ENCODE data around the gene CLCN6.

CLCN6 gene

DNA sequence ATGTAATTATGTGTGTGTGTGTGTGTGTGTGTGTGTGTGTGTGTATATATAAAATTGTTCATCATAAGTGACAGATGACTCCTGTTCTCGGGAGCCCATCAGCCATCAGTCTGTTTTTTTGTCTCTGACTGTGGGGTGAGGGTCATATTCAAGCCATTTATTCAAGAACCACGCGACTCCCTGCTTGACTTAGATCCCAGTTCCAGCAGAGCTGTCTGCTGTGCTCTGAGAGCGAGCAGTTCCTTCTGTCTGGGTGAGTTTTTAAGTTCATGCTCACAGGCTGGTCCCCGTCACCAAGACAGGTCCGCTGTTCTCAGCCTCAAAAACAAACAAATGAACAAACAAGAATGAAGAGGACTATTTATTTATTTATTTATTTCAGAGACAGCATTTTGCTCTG lies 71.1 kb downstream of the CLCN6 start:
- no peak for DNase-seq (ENCODE audit: low read depth in 1 of 2, low spot score in 1 of 2)
- no peak for TF ChIP-seq JUND (IDR thresholded peaks at IDR 0.05; ENCODE audit: low read depth)
- in situ Hi-C loops (cut with HindIII; ENCODE audit: low pct_unique_long_range_greater_than_20kb, low sequenced_read_pairs): no loop called here

- DNase-seq (ENCODE audit: low read depth in 1 of 2, low spot score in 1 of 2): no peak
- no peak for TF ChIP-seq JUND (IDR thresholded peaks at IDR 0.05; ENCODE audit: low read depth)
- in situ Hi-C loops (cut with HindIII; ENCODE audit: low pct_unique_long_range_greater_than_20kb, low sequenced_read_pairs): no loop called here
Observed at GRCh38 chr1:11878081-11878890, 72.3 kb downstream of the CLCN6 start.

- DNase-seq (ENCODE audit: low read depth in 1 of 2, low spot score in 1 of 2): no peak
- TF ChIP-seq JUND (IDR thresholded peaks at IDR 0.05; ENCODE audit: low read depth): no peak
- in situ Hi-C loops (cut with HindIII; ENCODE audit: low pct_unique_long_range_greater_than_20kb, low sequenced_read_pairs): no loop called here
Observed at GRCh38 chr1:11878891-11879190, 72.8 kb downstream of the CLCN6 start.

DNA sequence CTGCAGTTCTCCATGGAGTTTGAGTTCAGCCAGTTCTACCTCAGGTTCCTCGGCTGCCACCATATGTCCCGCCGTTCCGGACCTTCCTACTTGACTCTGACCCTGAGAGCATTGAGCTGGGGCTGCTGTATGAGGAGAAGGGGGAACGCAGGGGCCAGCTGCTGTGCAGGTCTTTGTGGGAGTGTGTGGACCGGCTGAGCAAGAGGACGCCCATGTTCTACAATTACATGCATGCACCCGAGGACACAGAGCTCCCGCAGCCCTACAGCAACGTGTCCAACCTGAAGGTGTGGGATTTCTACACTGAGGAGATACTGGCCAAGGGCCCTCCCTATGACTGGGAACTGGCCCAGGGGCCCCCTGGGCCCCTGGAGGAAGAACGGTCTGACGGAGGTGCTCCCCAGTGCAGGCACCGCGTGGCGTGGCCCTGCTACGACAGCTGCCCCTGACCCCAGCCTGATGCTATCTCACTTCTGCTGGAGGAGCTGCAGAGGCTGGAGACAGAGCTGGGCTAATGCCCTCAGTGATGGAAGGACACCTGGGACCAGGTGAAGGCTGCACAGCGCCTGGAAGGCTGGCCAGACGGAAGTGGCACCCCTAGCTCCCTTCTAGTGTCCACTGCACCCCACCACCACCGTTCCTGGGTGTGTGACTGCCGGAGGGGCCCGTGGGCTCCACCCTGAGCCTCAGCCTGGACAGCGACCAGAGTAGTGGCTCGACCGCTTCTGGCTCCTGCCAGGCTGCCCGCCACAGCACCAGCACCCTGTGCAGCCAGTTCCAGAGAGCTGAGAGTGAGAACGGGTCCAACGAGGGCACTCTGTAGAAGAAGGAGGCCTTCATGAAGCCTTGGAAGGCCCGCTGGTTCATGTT lies 73.6 kb downstream of the CLCN6 start:
- DNase-seq (ENCODE audit: low read depth in 1 of 2, low spot score in 1 of 2): no peak
- no peak for TF ChIP-seq JUND (IDR thresholded peaks at IDR 0.05; ENCODE audit: low read depth)
- in situ Hi-C loops (cut with HindIII; ENCODE audit: low pct_unique_long_range_greater_than_20kb, low sequenced_read_pairs): no loop called here

DNA sequence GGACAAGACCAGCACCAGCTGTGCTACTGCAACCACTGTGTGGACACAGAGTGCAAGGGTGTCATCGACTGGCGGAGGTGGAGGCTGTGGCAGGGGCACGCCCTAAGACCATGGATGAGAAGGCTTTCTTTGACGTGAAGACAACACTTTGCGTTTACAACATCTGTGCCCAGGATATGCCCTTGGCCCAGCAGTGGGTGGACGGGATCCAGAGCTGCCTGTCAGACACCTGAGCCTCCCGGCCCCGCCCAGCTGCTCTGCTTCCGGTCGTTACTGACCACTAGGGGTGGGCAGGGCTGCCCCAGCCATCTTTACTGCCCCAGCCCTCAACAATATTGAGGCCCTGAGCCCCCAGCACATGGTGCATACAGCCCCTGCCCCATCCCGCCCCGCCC lies 74.2 kb downstream of the CLCN6 start:
- DNase-seq (ENCODE audit: low read depth in 1 of 2, low spot score in 1 of 2): no peak
- in situ Hi-C loops (cut with HindIII; ENCODE audit: low pct_unique_long_range_greater_than_20kb, low sequenced_read_pairs): no loop called here
- TF ChIP-seq JUND (IDR thresholded peaks at IDR 0.05; ENCODE audit: low read depth): no peak

GRCh38 chr1:11880911-11881748 lies 75.1 kb downstream of the CLCN6 start:
- no peak for TF ChIP-seq JUND (IDR thresholded peaks at IDR 0.05; ENCODE audit: low read depth)
- in situ Hi-C loops (cut with HindIII; ENCODE audit: low pct_unique_long_range_greater_than_20kb, low sequenced_read_pairs): no loop called here
- no peak for DNase-seq (ENCODE audit: low read depth in 1 of 2, low spot score in 1 of 2)

DNA sequence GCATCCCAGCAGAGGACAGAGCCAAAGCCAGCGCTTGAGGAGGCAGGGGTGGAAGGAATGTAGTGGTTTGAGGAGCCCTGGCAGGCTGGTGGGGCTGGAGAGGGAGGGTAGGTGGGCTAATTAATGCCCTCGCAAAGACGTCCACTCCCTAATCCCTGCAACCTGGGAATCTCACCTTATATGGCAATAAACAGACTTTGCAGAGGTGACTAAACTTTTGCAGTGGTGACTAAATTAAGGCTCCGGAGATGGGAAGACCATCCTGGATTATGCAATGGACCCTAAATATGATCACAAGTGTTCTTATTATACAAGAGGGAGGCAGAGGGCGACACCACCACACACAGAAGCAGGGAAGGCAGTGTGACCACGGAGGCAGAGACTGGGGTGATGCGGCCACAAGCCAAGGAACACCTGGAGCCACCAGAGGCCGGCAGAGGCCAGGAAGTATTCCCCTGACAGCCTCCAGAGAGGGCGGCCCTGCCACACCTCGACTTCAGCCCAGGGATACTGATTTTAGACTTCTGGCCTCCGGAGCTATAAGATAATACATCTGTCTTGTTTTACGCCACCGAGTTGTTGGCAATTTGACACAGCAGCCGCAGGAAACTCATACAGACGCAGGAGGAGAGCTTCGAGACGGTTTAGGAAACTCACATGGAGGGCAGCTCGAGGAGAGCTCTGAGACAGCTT lies 75.9 kb downstream of the CLCN6 start:
- TF ChIP-seq JUND (IDR thresholded peaks at IDR 0.05; ENCODE audit: low read depth): no peak
- in situ Hi-C loops (cut with HindIII; ENCODE audit: low pct_unique_long_range_greater_than_20kb, low sequenced_read_pairs): no loop called here
- DNase-seq (ENCODE audit: low read depth in 1 of 2, low spot score in 1 of 2): no peak

GRCh38 chr1:11882814-11883538 lies 77.0 kb downstream of the CLCN6 start:
- no peak for TF ChIP-seq JUND (IDR thresholded peaks at IDR 0.05; ENCODE audit: low read depth)
- no peak for DNase-seq (ENCODE audit: low read depth in 1 of 2, low spot score in 1 of 2)
- in situ Hi-C loops (cut with HindIII; ENCODE audit: low pct_unique_long_range_greater_than_20kb, low sequenced_read_pairs): no loop called here

DNA sequence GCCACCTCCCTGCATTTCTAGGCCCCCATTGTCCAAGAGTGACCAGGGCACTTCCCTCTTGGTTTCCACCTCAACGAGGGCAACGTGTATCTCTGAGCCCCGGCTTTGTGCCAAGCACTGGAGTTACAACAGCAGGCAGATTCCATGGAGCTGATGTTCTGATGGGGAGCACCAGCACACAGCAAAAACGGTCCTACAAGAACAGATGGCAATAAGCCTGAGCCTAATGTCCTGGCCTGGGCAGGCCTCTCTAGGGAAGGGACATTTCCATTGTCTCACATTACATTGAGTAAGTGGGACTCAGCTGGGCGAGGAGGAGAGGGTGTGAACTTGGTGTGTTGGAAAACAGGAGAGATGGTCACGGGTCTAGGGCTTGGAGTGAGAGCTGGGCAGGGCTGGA lies 79.9 kb downstream of the CLCN6 start:
- in situ Hi-C loops (cut with HindIII; ENCODE audit: low pct_unique_long_range_greater_than_20kb, low sequenced_read_pairs): no loop called here
- DNase-seq (ENCODE audit: low read depth in 1 of 2, low spot score in 1 of 2): no peak
- TF ChIP-seq JUND (IDR thresholded peaks at IDR 0.05; ENCODE audit: low read depth): no peak

- no peak for DNase-seq (ENCODE audit: low read depth in 1 of 2, low spot score in 1 of 2)
- TF ChIP-seq JUND (IDR thresholded peaks at IDR 0.05; ENCODE audit: low read depth): no peak
- in situ Hi-C loops (cut with HindIII; ENCODE audit: low pct_unique_long_range_greater_than_20kb, low sequenced_read_pairs): no loop called here
Observed at GRCh38 chr1:11886986-11887665, 81.1 kb downstream of the CLCN6 start.

- TF ChIP-seq JUND (IDR thresholded peaks at IDR 0.05; ENCODE audit: low read depth): no peak
- DNase-seq (ENCODE audit: low read depth in 1 of 2, low spot score in 1 of 2): no peak
- in situ Hi-C loops (cut with HindIII; ENCODE audit: low pct_unique_long_range_greater_than_20kb, low sequenced_read_pairs): no loop called here
Observed at GRCh38 chr1:11887666-11888007, 81.6 kb downstream of the CLCN6 start.
